DND-41 (cell line): ENCODE measurements around the gene TMED10.
"Not testable (repeated sequence)": the region's sequence is repeated elsewhere in the genome, so short reads cannot be mapped to it uniquely, and the experiment has no call there.

ENCODE experiments used
- CTCF ChIP-seq: IDR thresholded peaks from 2 replicates; pipeline ENCODE4 v1.5.1; 2012; ENCODE audit warnings: borderline replicate concordance, low read length, moderate library complexity, mild to moderate bottlenecking; ENCODE audit not compliant: poor library complexity, severe bottlenecking; ENCODE audit errors: extremely low read depth
- EZH2 ChIP-seq: IDR thresholded peaks from 3 replicates; pipeline ENCODE4 v1.6.1; 2012; ENCODE audit warnings: borderline replicate concordance, low read depth, mild to moderate bottlenecking, moderate library complexity, low read length, inconsistent platforms; ENCODE audit not compliant: severe bottlenecking

GRCh38 chr14:75127474-75127820 is 49.0 kb downstream of the TMED10 start:
- TF ChIP-seq CTCF, EZH2: not testable (repeated sequence)
